ENCODE results near the gene SCNN1G.

The SCNN1G gene

DNA sequence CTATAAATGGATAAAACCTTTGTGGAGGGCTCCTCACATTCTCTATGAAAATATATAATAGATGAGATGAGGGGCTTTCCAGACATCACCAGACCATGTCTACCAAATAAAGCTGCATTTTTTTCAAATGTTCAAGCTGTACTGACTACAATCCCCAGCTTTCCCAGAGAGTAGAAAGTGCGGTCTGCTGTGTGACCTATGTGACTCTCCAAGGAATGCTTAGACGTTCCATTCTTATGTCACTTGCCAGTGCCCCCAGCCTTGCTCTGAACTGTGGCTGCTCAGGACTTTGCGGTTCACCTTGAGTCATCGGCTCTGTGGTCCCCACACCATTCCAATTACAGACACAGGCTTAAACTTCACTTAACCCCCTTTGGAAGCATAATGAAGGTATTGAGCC is 71.8 kb downstream of the SCNN1G start:
- no peak for DNase-seq

DNA sequence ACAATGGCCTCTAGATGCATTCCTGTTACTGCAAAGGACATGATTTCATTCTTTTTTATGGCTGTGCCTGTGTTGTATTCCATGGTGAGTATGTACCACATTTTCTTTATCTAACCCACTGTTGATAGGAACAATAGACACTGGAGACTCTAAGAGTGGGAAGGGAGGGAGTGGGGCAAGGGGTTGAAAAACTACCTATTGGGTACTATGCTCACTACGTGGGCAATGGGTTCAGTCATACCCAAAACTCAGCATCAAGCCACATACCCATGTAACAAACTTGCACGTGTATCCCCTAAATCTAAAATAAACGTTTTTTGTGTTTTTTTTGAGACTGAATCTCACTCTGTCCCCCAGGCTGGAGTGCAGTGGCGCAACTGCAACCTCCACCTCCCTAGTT is 72.5 kb downstream of the SCNN1G start:
- DNase-seq = no peak

DNA sequence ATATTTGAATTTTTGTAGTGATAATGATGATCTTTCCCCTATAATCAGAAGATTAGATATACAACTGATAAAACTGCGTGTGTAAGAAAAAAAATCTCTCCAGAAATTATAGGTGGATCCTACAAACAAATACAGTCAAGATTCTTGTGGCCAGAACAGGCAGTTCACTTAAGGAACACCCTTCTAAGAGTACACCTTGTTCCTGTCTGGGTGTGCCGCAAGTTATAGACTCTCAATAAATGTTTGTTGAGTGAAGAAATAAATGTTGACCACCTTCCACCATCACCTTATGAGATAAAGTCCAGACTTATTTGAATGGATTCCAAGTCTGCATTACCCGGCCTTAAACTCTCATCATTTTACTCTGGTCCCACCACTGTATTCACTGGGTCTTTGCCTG is 73.9 kb downstream of the SCNN1G start:
- DNase-seq = no peak

DNA sequence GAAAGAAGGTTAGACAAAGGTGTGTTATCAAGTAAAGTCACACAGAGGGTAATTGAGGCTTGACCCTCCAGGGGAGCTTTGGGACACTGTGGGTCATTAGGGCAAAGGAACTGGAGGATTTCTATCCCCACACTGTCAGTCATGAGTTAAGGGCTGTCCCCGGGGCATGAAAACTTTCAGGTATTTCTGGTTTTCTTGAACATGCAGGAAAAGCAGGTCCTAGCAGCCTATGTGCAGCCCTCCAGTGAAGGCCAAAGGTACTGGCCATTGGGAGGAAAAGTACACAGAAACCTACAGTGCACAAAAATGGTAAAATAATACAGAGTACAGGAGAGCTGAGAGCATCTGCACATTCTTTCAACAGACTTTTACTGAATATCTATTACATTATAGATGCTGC is 75.1 kb downstream of the SCNN1G start:
- DNase-seq = no peak

DNA sequence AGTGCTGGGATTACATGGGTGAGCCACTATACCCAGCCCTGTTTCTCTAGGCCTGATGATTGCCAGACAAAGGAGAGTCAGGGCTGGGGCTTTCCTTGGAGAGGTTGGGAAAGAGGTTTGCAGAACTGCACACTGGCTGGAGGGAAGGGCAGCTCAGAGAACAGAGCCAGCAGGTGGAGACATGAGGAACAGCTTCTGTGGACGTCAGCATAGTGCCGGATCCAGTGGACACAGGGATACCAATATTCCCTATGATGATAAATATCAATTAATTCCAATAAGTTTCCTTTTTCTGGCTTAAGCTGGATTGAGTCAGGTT is 76.3 kb downstream of the SCNN1G start:
- DNase-seq = no peak

All from activated T-cell treated with anti-CD3 and anti-CD28 coated beads, Interleukin-2, amount 50 U/mL, for 1 hour (primary cell).